AML-193 (cell line): ENCODE data around the gene MLH3.

Experiments
- DNase-seq, 2 experiments: peaks; one replicate each; lab custom pipeline; 2025; lab: John Stamatoyannopoulos, UW

MLH3 gene

GRCh38 chr14:74965486-74966153 is 85.6 kb downstream of the MLH3 start:
- no peak for DNase-seq

- no peak for DNase-seq
These were observed 86.3 kb downstream of the MLH3 start for GRCh38 chr14:74964787-74965485.
